Neural progenitor cell (in vitro differentiated cells): ENCODE results near the gene KIAA2012. TPM values are rescaled to one million over a fixed set of nuclear protein-coding genes. Genes with fewer than 3 reads are reported as not detected.

Experiments used
- DNase-seq: peaks from one replicate; pipeline ENCODE4 v3.0.0-alpha.2; 2016; ENCODE audit warnings: low spot score
- H2AFZ ChIP-seq: fragments of 200-600 bp; sonication (generic); replicated peaks from 2 replicates; pipeline ENCODE4 v1.6.1; 2016; ENCODE audit warnings: antibody characterized with exemption
- H3F3A ChIP-seq: fragments of 200-600 bp; sonication (generic); 2 replicates; pipeline ENCODE4 v1.6.1; 2016; ENCODE audit warnings: antibody characterized with exemption, low read depth
- H3K27ac ChIP-seq: fragments of 200-600 bp; sonication (generic); 2 replicates; pipeline ENCODE4 v1.5.1; 2016; ENCODE audit warnings: mild to moderate bottlenecking
- H3K27me3 ChIP-seq: fragments of 200-600 bp; sonication (generic); 2 replicates; pipeline ENCODE4 v1.6.1; 2016; ENCODE audit warnings: mild to moderate bottlenecking, moderate library complexity
- H3K36me3 ChIP-seq: fragments of 200-600 bp; sonication (generic); 2 replicates; pipeline ENCODE4 v1.5.1; 2016
- H3K4me1 ChIP-seq: fragments of 200-600 bp; sonication (generic); 2 replicates; pipeline ENCODE4 v1.6.1; 2016; ENCODE audit warnings: mixed run types
- H3K4me2 ChIP-seq: fragments of 200-600 bp; sonication (generic); 2 replicates; pipeline ENCODE4 v1.6.1; 2016
- H3K4me3 ChIP-seq: fragments of 200-600 bp; sonication (generic); 2 replicates; pipeline ENCODE4 v1.5.1; 2016
- H3K79me2 ChIP-seq: fragments of 200-600 bp; sonication (generic); 2 replicates; pipeline ENCODE4 v1.6.1; 2016; ENCODE audit warnings: low read depth
- H3K9ac ChIP-seq: fragments of 200-600 bp; sonication (generic); 2 replicates; pipeline ENCODE4 v1.6.1; 2016
- H3K9me3 ChIP-seq: fragments of 200-600 bp; sonication (generic); 2 replicates; pipeline ENCODE4 v1.5.1; 2016; ENCODE audit warnings: low read depth
- H4K20me1 ChIP-seq: fragments of 200-600 bp; sonication (generic); 2 replicates; pipeline ENCODE4 v1.6.1; 2016; ENCODE audit warnings: low read depth
- H3K27ac Mint-ChIP-seq: 3 replicates; pipeline ENCODE4 v1.8.0; 2021; ENCODE audit warnings: mixed read lengths
- H3K27me3 Mint-ChIP-seq: 2 replicates; pipeline ENCODE4 v1.8.0; 2022; ENCODE audit warnings: low read depth, mild to moderate bottlenecking, inconsistent platforms, moderate library complexity, mixed read lengths; ENCODE audit not compliant: insufficient read depth
- H3K36me3 Mint-ChIP-seq: 3 replicates; pipeline ENCODE4 v1.8.0; 2021; ENCODE audit warnings: mixed read lengths
- H3K4me1 Mint-ChIP-seq: 3 replicates; pipeline ENCODE4 v1.8.0; 2021; ENCODE audit warnings: mixed read lengths
- H3K4me3 Mint-ChIP-seq: 3 replicates; pipeline ENCODE4 v1.8.0; 2021; ENCODE audit warnings: mild to moderate bottlenecking, moderate library complexity, mixed read lengths
- H3K9me3 Mint-ChIP-seq: 3 replicates; pipeline ENCODE4 v1.8.0; 2020; ENCODE audit warnings: mixed read lengths
- EZH2 ChIP-seq: fragments of 200-600 bp; sonication (generic); IDR thresholded peaks from 2 replicates; pipeline ENCODE4 v1.6.1; 2017; ENCODE audit warnings: antibody characterized with exemption, mild to moderate bottlenecking, moderate library complexity
- EZH2phosphoT487 ChIP-seq: fragments of 200-600 bp; sonication (generic); IDR thresholded peaks from 2 replicates; pipeline ENCODE4 v1.6.1; 2017; ENCODE audit warnings: antibody characterized with exemption
- total RNA-seq: library from RNA; depleted of rRNA; stranded (reverse); fragments of >200 nt; gene quantifications from 2 replicates; pipeline ENCODE4 v1.2.3, GENCODE V29; 2015; ENCODE audit warnings: low replicate concordance
- TF ChIP-seq, protein P1 (sequence below): fragments of 200-600 bp; sonication (generic); IDR thresholded peaks from 2 replicates; pipeline ENCODE4 v1.5.1; 2017; ENCODE audit warnings: antibody characterized with exemption, mild to moderate bottlenecking

KIAA2012 gene
- total RNA-seq, 1 donor from 2014 or later: not detected

DNA sequence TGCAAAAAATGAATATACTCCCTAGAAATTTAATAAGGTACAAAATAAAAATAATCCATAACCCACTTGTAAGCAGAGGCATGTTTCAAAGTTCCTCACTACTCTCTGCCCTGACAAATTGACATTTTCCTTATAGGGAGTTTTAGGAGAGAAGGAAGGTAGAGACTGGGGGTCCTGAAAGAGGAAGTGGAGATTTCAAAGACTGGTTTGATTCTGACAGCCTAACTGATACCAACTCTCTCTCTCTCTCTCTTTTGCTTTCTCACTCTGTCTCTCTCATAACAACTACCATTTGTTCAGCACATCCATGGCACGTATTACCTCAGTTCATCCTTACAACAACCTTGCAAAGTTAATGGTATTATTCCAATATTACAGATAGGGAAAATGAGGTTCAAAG, 20.8 kb upstream of the KIAA2012 start:
- Histone ChIP-seq H2AFZ (no peak overlapping the region), H3K9me3 (no peaks in the 10 kb centered on the region), H3K4me1 (peaks cover 31% of the 10 kb centered on the region), H3K79me2 (no peaks in the 10 kb centered on the region), H3F3A (peaks cover 29% of the 10 kb centered on the region), H3K27ac (no peak overlapping the region), H3K4me2 (peak overlapping the region; percentile 61), H3K4me3 (peak overlapping the region; percentile 12), H3K36me3 (no peaks in the 10 kb centered on the region), H3K27me3 (no peaks in the 10 kb centered on the region), H3K9ac (no peak overlapping the region), H4K20me1 (no peaks in the 10 kb centered on the region)
- DNase-seq: no peak
- no peak overlapping the region for H3K27ac Mint-ChIP-seq
- TF ChIP-seq EZH2 (no peak), EZH2phosphoT487 (no peak)
- TF ChIP-seq, protein P1, sequence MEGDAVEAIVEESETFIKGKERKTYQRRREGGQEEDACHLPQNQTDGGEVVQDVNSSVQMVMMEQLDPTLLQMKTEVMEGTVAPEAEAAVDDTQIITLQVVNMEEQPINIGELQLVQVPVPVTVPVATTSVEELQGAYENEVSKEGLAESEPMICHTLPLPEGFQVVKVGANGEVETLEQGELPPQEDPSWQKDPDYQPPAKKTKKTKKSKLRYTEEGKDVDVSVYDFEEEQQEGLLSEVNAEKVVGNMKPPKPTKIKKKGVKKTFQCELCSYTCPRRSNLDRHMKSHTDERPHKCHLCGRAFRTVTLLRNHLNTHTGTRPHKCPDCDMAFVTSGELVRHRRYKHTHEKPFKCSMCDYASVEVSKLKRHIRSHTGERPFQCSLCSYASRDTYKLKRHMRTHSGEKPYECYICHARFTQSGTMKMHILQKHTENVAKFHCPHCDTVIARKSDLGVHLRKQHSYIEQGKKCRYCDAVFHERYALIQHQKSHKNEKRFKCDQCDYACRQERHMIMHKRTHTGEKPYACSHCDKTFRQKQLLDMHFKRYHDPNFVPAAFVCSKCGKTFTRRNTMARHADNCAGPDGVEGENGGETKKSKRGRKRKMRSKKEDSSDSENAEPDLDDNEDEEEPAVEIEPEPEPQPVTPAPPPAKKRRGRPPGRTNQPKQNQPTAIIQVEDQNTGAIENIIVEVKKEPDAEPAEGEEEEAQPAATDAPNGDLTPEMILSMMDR: no peak
- no peaks in the 10 kb centered on the region for H3K9me3 Mint-ChIP-seq
- H3K4me3 Mint-ChIP-seq: no peak overlapping the region
- H3K36me3 Mint-ChIP-seq: no peaks in the 10 kb centered on the region
- H3K4me1 Mint-ChIP-seq: peaks cover 39% of the 10 kb centered on the region
- H3K27me3 Mint-ChIP-seq: peaks cover 2% of the 10 kb centered on the region

DNA sequence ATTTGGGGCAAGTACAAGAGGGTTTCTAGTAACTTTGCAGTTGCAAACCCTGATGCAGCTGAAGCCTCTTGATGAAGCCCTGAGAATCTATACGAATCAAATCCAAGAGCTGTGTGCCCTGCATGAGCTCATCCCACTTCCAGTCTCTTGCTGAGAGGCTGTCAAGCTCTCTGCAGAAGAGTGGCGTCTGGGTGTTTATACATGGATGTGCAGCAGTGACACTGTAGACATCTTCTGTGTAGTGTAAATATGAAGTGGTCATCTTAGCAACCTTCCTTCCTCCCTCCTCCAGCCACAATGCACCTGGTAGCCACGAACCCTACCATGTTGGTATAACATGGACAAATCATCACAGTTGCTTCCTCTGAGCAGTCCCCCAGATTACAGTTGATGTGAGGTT, 18.4 kb upstream of the KIAA2012 start:
- Mint-ChIP-seq H3K36me3 (peaks cover 2% of the 10 kb centered on the region), H3K27me3 (peaks cover 2% of the 10 kb centered on the region), H3K4me1 (peaks cover 35% of the 10 kb centered on the region), H3K9me3 (no peaks in the 10 kb centered on the region), H3K4me3 (no peak overlapping the region), H3K27ac (peak overlapping the region; percentile 46)
- Histone ChIP-seq H3K4me3 (no peak overlapping the region), H3K4me1 (peaks cover 27% of the 10 kb centered on the region), H2AFZ (no peak overlapping the region), H3K79me2 (no peaks in the 10 kb centered on the region), H3K27ac (no peak overlapping the region), H3K4me2 (no peak overlapping the region), H3K9ac (no peak overlapping the region), H4K20me1 (no peaks in the 10 kb centered on the region), H3K27me3 (no peaks in the 10 kb centered on the region), H3F3A (peaks cover 29% of the 10 kb centered on the region), H3K36me3 (no peaks in the 10 kb centered on the region), H3K9me3 (no peaks in the 10 kb centered on the region)
- DNase-seq: no peak
- TF ChIP-seq, protein P1: no peak
- TF ChIP-seq EZH2phosphoT487 (no peak), EZH2 (no peak)

DNA sequence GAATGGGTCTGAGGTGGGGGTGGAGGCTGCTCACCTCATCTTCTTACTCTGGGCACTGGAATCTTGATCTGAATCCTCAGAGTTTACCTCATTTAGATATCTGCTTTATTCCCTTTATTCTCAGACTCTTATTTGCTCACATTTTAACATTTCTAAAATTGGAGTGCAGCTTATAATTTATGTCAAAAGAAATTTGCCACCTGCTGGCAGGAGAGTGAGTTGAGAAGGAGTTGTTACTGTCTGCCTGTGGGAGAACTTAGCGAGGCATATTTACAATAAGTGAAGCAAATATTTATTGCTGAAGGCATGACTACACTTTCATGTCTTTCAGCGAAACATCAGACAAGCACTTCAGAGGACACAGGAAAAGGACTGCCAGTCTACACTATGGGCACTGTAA, 16.4 kb upstream of the KIAA2012 start:
- Mint-ChIP-seq H3K9me3 (no peaks in the 10 kb centered on the region), H3K27ac (no peak overlapping the region), H3K4me3 (no peak overlapping the region), H3K36me3 (peaks cover 2% of the 10 kb centered on the region), H3K4me1 (peaks cover 25% of the 10 kb centered on the region), H3K27me3 (no peaks in the 10 kb centered on the region)
- Histone ChIP-seq H3K27me3 (no peaks in the 10 kb centered on the region), H2AFZ (no peak overlapping the region), H3K4me1 (peaks cover 11% of the 10 kb centered on the region), H3K9ac (no peak overlapping the region), H4K20me1 (no peaks in the 10 kb centered on the region), H3K36me3 (no peaks in the 10 kb centered on the region), H3K27ac (no peak overlapping the region), H3K4me3 (no peak overlapping the region), H3K4me2 (no peak overlapping the region), H3K79me2 (no peaks in the 10 kb centered on the region), H3F3A (peaks cover 16% of the 10 kb centered on the region), H3K9me3 (no peaks in the 10 kb centered on the region)
- TF ChIP-seq, protein P1: no peak
- TF ChIP-seq EZH2phosphoT487: no peak
- DNase-seq: no peak
